Esophagus squamous epithelium (tissue), 5 donors: ENCODE results near the gene CPA2. TPM values are rescaled to one million over a fixed set of nuclear protein-coding genes. Genes with fewer than 3 reads are reported as not detected.

Experiments
- DNase-seq: peaks from one replicate; lab custom pipeline; 2025; lab: John Stamatoyannopoulos, UW
- H3K27ac ChIP-seq, 4 donors: fragments of 200-600 bp; sonication (generic); one replicate each; pipeline ENCODE4 v1.5.1; 2016 to 2019; ENCODE audit warnings: mild to moderate bottlenecking in 1 of 4
- H3K27me3 ChIP-seq, 4 donors: fragments of 200-600 bp; sonication (generic); 1 replicate in 3 of 4; 2 replicates in 1 of 4; pipeline versions ENCODE4 v1.5.1 to v1.6.0; 2017 to 2021; ENCODE audit warnings: antibody characterized with exemption in 1 of 4
- H3K36me3 ChIP-seq, 3 donors: fragments of 200-600 bp; sonication (generic); one replicate each; pipeline ENCODE4 v1.5.1; 2016 to 2019
- H3K4me1 ChIP-seq, 3 donors: fragments of 200-600 bp; sonication (generic); one replicate each; pipeline ENCODE4 v1.5.1; 2017 to 2019
- H3K4me3 ChIP-seq, 4 donors: fragments of 200-600 bp; sonication (generic); 1 replicate in 3 of 4; 2 replicates in 1 of 4; pipeline ENCODE4 v1.5.1; 2016 to 2019; ENCODE audit warnings: mild to moderate bottlenecking in 2 of 4, moderate library complexity in 1 of 4
- H3K9me3 ChIP-seq, 3 donors: fragments of 200-600 bp; sonication (generic); one replicate each; pipeline ENCODE4 v1.5.1; 2016 to 2019
- POLR2A ChIP-seq, 4 donors: fragments of 450-650 bp; IDR thresholded peaks; one replicate each; pipeline ENCODE4 v1.6.1; 2017; ENCODE audit warnings: antibody characterized with exemption in 4 of 4, mild to moderate bottlenecking in 4 of 4, moderate library complexity in 3 of 4
- WGBS, 2 donors: methylation state at CpG; one replicate each; pipeline ENCODE4 v1.1.5; 2018; 5-methylcytosine and 5-hydroxymethylcytosine counted together
- intact Hi-C: fragments of 100-400 bp; cut with DNase I; formaldehyde crosslinking; loops from one replicate; pipeline ENCODE4 v1.15.0; 2022
- total RNA-seq, 4 donors: library from RNA; depleted of rRNA; stranded (reverse); fragments of >200 nt; gene quantifications; one replicate each; pipeline ENCODE4 v1.1.0, GENCODE V29; 2016
- TF ChIP-seq, protein P1 (sequence below), 6 experiments: fragments of 450-650 bp in 4 of 6; fragments of 200-600 bp in 2 of 6; sonication (generic) in 2 of 6; IDR thresholded peaks; one replicate each; pipeline ENCODE4 v1.5.1; 2016 to 2019; ENCODE audit warnings: antibody characterized with exemption in 6 of 6, mild to moderate bottlenecking in 4 of 6, moderate library complexity in 4 of 6
- donor health status: DM: yes; HTN: yes; CAD: no.

Gene CPA2
- total RNA-seq, 4 donors from 2014 or later, result not detected

GRCh38 chr7:130274296-130274695 is 7.6 kb downstream of the CPA2 start:
- H3K4me3 ChIP-seq, result no peak overlapping the region
- intact Hi-C loops, result no loop called here
- no peak for TF ChIP-seq POLR2A (IDR thresholded peaks at IDR 0.05)
- TF ChIP-seq, protein P1, sequence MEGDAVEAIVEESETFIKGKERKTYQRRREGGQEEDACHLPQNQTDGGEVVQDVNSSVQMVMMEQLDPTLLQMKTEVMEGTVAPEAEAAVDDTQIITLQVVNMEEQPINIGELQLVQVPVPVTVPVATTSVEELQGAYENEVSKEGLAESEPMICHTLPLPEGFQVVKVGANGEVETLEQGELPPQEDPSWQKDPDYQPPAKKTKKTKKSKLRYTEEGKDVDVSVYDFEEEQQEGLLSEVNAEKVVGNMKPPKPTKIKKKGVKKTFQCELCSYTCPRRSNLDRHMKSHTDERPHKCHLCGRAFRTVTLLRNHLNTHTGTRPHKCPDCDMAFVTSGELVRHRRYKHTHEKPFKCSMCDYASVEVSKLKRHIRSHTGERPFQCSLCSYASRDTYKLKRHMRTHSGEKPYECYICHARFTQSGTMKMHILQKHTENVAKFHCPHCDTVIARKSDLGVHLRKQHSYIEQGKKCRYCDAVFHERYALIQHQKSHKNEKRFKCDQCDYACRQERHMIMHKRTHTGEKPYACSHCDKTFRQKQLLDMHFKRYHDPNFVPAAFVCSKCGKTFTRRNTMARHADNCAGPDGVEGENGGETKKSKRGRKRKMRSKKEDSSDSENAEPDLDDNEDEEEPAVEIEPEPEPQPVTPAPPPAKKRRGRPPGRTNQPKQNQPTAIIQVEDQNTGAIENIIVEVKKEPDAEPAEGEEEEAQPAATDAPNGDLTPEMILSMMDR (IDR thresholded peaks at IDR 0.05), result no peak
- H3K4me1 ChIP-seq, result peaks cover 7 to 28% (median 9%) of the 10 kb centered on the region in 3 donors
- H3K27ac ChIP-seq, result no peak overlapping the region
- H3K9me3 ChIP-seq, result no peaks in the 10 kb centered on the region
- 63 to 67% methylated on average over 1 of the region's 1 CpG for WGBS, 2 donors
- H3K36me3 ChIP-seq, result no peaks in the 10 kb centered on the region
- DNase-seq, result no peak
- H3K27me3 ChIP-seq, result peaks cover 0 to 5% (median 0%) of the 10 kb centered on the region in 4 donors

DNA sequence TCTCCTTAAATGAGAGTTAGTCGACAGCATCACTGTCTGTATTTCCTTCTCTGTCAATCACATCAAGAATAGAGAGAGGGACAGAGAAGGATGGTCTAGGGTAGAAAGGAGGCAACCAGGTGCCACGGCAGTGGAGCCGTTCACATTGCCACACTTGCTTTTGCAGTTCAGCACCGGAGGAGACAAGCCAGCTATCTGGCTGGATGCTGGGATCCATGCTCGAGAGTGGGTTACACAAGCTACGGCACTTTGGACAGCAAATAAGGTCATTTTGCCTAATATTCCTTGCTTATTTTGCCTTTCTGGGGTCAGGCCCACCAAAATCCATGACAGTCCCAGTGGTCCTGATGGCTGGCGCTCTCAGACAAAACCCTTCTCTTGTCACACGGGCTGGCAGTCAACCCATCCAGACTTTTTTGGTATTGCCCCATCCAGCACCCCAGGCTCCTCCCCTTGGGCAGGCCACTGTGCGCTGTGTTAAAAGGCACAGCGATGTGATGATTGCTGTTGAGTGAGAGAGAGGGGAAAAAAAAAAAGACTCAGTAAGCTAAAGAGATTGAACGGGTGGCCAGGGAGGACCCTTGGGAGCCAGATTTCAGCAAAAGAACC is 8.4 kb downstream of the CPA2 start:
- no peak overlapping the region for H3K27ac ChIP-seq
- DNase-seq, result no peak
- intact Hi-C loops, result no loop called here

DNA sequence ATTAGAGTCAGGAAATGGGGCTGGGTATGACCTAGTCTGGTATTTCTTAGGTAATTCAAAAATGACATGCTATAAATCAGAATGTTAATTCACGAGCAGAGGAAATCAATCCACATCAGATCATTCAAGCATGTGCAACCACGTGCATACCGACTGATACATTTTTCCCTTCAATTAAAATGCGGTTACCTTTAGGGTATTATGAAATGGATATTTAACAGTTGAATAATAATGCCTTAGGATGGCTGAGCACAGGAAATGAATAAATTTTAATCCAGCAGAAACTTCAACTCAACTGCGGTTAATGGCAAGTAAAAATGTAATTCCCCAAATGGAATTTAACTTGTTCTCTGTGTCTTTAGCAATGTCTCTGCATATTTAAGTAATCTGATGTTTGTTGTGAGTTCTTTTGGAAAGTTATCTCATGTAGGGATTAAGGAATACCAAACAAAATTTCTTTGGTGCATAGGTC is 9.2 kb downstream of the CPA2 start:
- peaks cover 0 to 5% (median 0%) of the 10 kb centered on the region in 4 donors for H3K27me3 ChIP-seq
- TF ChIP-seq POLR2A (IDR thresholded peaks at IDR 0.05), result no peak
- TF ChIP-seq, protein P1 (IDR thresholded peaks at IDR 0.05), result no peak
- no peaks in the 10 kb centered on the region for H3K36me3 ChIP-seq
- no peaks in the 10 kb centered on the region for H3K9me3 ChIP-seq
- 33 to 63% methylated on average over 5 of the region's 5 CpGs for WGBS, 2 donors
- peaks cover 7 to 32% (median 11%) of the 10 kb centered on the region in 3 donors for H3K4me1 ChIP-seq
- no peak overlapping the region for H3K27ac ChIP-seq
- H3K4me3 ChIP-seq, result no peak overlapping the region
- intact Hi-C loops, result no loop called here
- no peak for DNase-seq

More for the DNA sequence above, 8.4 kb downstream of the CPA2 start:
- 82 to 87% methylated on average over 10 to 11 of the region's 11 CpGs for WGBS, 2 donors
- Histone ChIP-seq H3K27me3 (peaks cover 0 to 5% (median 0%) of the 10 kb centered on the region in 4 donors), H3K4me3 (no peak overlapping the region), H3K36me3 (no peaks in the 10 kb centered on the region), H3K4me1 (peaks cover 7 to 28% (median 9%) of the 10 kb centered on the region in 3 donors), H3K9me3 (no peaks in the 10 kb centered on the region)
- no peak for TF ChIP-seq POLR2A (IDR thresholded peaks at IDR 0.05)
- TF ChIP-seq, protein P1 (IDR thresholded peaks at IDR 0.05), result no peak

DNA sequence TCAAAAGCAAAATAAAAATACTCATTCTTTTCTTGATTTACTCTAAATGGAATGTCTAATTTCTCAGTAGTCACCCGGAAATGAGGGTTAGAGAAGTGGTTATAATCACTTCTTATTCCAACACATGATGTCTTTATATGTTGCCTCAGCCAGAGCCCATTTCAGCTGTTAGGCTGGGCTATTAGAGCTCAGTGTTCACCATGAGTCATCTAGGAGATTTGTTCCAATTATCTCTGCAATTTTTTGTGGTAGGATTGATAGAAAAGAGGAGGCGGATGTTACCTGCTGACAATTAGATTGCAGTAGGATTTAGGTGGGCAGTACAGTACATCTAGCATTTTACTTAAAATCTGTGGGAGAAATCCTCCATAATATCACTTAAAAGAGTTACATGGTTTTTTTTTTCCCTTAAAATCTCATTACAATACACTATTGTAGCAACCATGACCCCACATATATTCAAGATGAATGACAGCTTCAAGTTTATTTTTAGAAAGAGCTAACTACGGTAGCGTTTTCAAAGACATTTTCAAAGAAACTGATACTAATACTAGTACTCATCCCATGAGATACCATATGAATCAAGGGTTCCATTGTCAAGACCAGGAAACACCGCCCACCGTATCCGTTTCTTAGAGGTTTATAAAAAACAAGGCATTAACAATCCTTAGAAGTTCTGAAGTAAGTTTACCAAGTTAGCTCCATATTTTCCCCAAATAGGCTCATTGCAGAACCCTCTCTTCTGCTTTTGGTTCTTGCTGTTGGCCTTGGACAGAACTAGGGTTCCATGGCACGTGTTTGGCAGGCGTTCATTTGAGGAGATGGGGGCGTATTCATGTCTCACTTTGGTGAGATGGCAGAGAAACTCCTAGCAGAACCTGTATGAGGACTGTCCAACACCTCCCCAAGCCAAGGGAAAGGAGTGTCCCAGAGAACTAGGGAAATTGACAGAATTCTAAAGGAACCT is 10.4 kb downstream of the CPA2 start:
- intact Hi-C loops, result no loop called here
- no peak for DNase-seq
- 69 to 75% methylated on average over 9 to 10 of the region's 10 CpGs for WGBS, 2 donors

More for the DNA sequence above, 10.4 kb downstream of the CPA2 start:
- TF ChIP-seq, protein P1 (IDR thresholded peaks at IDR 0.05), result no peak
- TF ChIP-seq POLR2A (IDR thresholded peaks at IDR 0.05), result no peak
- no peak overlapping the region for H3K27ac ChIP-seq
- no peak overlapping the region for H3K4me3 ChIP-seq
- H3K36me3 ChIP-seq, result no peaks in the 10 kb centered on the region
- H3K9me3 ChIP-seq, result no peaks in the 10 kb centered on the region
- H3K4me1 ChIP-seq, result peaks cover 7 to 32% (median 19%) of the 10 kb centered on the region in 3 donors
- H3K27me3 ChIP-seq, result peaks cover 0 to 5% (median 0%) of the 10 kb centered on the region in 4 donors
